GM21619 (cell line): ENCODE results near the gene NEBL.
"Not testable (repeated sequence)": the region's sequence is repeated elsewhere in the genome, so short reads cannot be mapped to it uniquely, and the experiment has no call there.

Experiments used
- ATAC-seq: cut with Tn5 transposase; IDR thresholded peaks from one replicate; pipeline ENCODE4 v1.9.1; 2021; ENCODE audit not compliant: unreplicated experiment

The NEBL gene

GRCh38 chr10:20897146-20897825 is at the start of gene NEBL:
Gene NEBL (minus strand): TSS chr10:20897311. CDS start chr10:20897205, 106 bp downstream.
- no peak for ATAC-seq

GRCh38 chr10:20945546-20946332 is 48.6 kb upstream of the NEBL start:
- ATAC-seq = no peak

- no peak for ATAC-seq
Measured at GRCh38 chr10:20944789-20945502, 47.8 kb upstream of the NEBL start.

GRCh38 chr10:20939414-20939813 is 42.3 kb upstream of the NEBL start:
- ATAC-seq = not testable (repeated sequence)

GRCh38 chr10:20936396-20936795 is 39.3 kb upstream of the NEBL start:
- no peak for ATAC-seq

GRCh38 chr10:20935931-20936330 is 38.8 kb upstream of the NEBL start:
- no peak for ATAC-seq

GRCh38 chr10:20935301-20935700 is 38.2 kb upstream of the NEBL start:
- ATAC-seq = no peak

GRCh38 chr10:20933705-20934104 is 36.6 kb upstream of the NEBL start:
- ATAC-seq = no peak

GRCh38 chr10:20932606-20933126 is 35.6 kb upstream of the NEBL start:
- no peak for ATAC-seq

- no peak for ATAC-seq
Measured at GRCh38 chr10:20931156-20931795, 34.2 kb upstream of the NEBL start.

GRCh38 chr10:20927456-20927855 is 30.3 kb upstream of the NEBL start:
- no peak for ATAC-seq

- no peak for ATAC-seq
Measured at GRCh38 chr10:20922451-20922850, 25.3 kb upstream of the NEBL start.

- no peak for ATAC-seq
Measured at GRCh38 chr10:20922033-20922432, 24.9 kb upstream of the NEBL start.

GRCh38 chr10:20920061-20920460 is 22.9 kb upstream of the NEBL start:
- no peak for ATAC-seq

- ATAC-seq = no peak
Measured at GRCh38 chr10:20919481-20919880, 22.4 kb upstream of the NEBL start.

GRCh38 chr10:20916976-20917375 is 19.9 kb upstream of the NEBL start:
- no peak for ATAC-seq

GRCh38 chr10:20912969-20913368 is 15.9 kb upstream of the NEBL start:
- no peak for ATAC-seq

- ATAC-seq = no peak
Measured at GRCh38 chr10:20911626-20912025, 14.5 kb upstream of the NEBL start.

GRCh38 chr10:20909801-20910200 is 12.7 kb upstream of the NEBL start:
- ATAC-seq = no peak

- ATAC-seq = no peak
Measured at GRCh38 chr10:20908391-20908790, 11.3 kb upstream of the NEBL start.
